Liver (tissue), 3 donors: Measurements from ENCODE around the gene ELP5.

ENCODE experiments used
- ATF3 ChIP-seq: IDR thresholded peaks from 2 replicates; pipeline ENCODE4 v1.6.1; 2016; ENCODE audit warnings: antibody characterized with exemption
- CTCF ChIP-seq: fragments of 150-350 bp; IDR thresholded peaks from 2 replicates; pipeline ENCODE4 v1.5.1; 2017; ENCODE audit warnings: improper control_type of control experiment, low read depth, low read length; ENCODE audit not compliant: missing input control
- EGR1 ChIP-seq, 2 donors: IDR thresholded peaks; 2 replicates each; pipeline ENCODE4 v1.6.1; 2016 to 2018; ENCODE audit warnings: antibody characterized with exemption in 2 of 2, low read depth in 2 of 2
- FOXA1 ChIP-seq: IDR thresholded peaks from 2 replicates; pipeline ENCODE4 v1.6.1; 2016; ENCODE audit warnings: antibody characterized with exemption
- GABPA ChIP-seq, 2 donors: IDR thresholded peaks in 1 of 2; conservative IDR thresholded peaks in 1 of 2; 2 replicates each; pipeline ENCODE4 v1.6.1; 2016; ENCODE audit warnings: antibody characterized with exemption in 2 of 2, mild to moderate bottlenecking in 1 of 2, moderate library complexity in 1 of 2
- HNF4G ChIP-seq: IDR thresholded peaks from 2 replicates; pipeline ENCODE4 v1.6.1; 2016; ENCODE audit warnings: antibody characterized with exemption
- JUND ChIP-seq, 2 donors: IDR thresholded peaks; 2 replicates each; pipeline ENCODE4 v1.6.1; 2016; ENCODE audit warnings: antibody characterized with exemption in 2 of 2
- MAX ChIP-seq: IDR thresholded peaks from 2 replicates; pipeline ENCODE4 v1.6.1; 2016; ENCODE audit warnings: antibody characterized with exemption
- RAD21 ChIP-seq, 2 donors: IDR thresholded peaks; 2 replicates each; pipeline ENCODE4 v1.6.1; 2016; ENCODE audit warnings: antibody characterized with exemption in 2 of 2, mild to moderate bottlenecking in 2 of 2
- REST ChIP-seq: IDR thresholded peaks from 2 replicates; pipeline ENCODE4 v1.6.1; 2016; ENCODE audit warnings: antibody characterized with exemption, mild to moderate bottlenecking
- SP1 ChIP-seq: IDR thresholded peaks from 2 replicates; pipeline ENCODE4 v1.6.1; 2018; ENCODE audit warnings: antibody characterized with exemption, mild to moderate bottlenecking
- TAF1 ChIP-seq: conservative IDR thresholded peaks from 2 replicates; pipeline ENCODE4 v1.6.1; 2016; ENCODE audit warnings: antibody characterized with exemption, mild to moderate bottlenecking
- YY1 ChIP-seq: IDR thresholded peaks from 2 replicates; pipeline ENCODE4 v1.6.1; 2016; ENCODE audit warnings: antibody characterized with exemption, mild to moderate bottlenecking
- donor health status: healthy.
- donor health status: healthy.

- TF ChIP-seq MAX, result no peak
- no peak for TF ChIP-seq CTCF
- TF ChIP-seq YY1, result no peak
- TF ChIP-seq JUND (IDR thresholded peaks at IDR 0.05), result no peak
- no peak for TF ChIP-seq GABPA (IDR thresholded peaks at IDR 0.05 in 1 of 2, conservative IDR thresholded peaks at IDR 0.05 in 1 of 2)
- TF ChIP-seq RAD21 (IDR thresholded peaks at IDR 0.05), result no peak
- TF ChIP-seq ATF3, result no peak
- no peak for TF ChIP-seq TAF1
- no peak for TF ChIP-seq EGR1 (IDR thresholded peaks at IDR 0.05; ENCODE audit: low read depth in 2 of 2)
- TF ChIP-seq FOXA1, result no peak
- TF ChIP-seq HNF4G, result no peak
- no peak for TF ChIP-seq SP1
- no peak for TF ChIP-seq REST
Observed at GRCh38 chr17:7243453-7243729, 8.6 kb upstream of the ELP5 start.
